Tracheal epithelial cell (primary cell): ENCODE results near the gene VHLL. TPM values are rescaled to one million over a fixed set of nuclear protein-coding genes. Genes with fewer than 3 reads are reported as not detected.

Source experiments
- total RNA-seq: library from RNA; depleted of rRNA; stranded (reverse); fragments of >200 nt; gene quantifications from 2 replicates; pipeline ENCODE4 v1.2.1, GENCODE V29; 2014

VHLL gene
- total RNA-seq, result 0.72 TPM in 1 of 2 replicates, not detected in the other

GRCh38 chr1:156298852-156299357 is at the start of gene VHLL:
VHLL (minus strand) TSS chr1:156299307; CDS start chr1:156299189, 118 bp downstream.

GRCh38 chr1:156338180-156338976 is 39.3 kb upstream of the VHLL start, which contains the start of the genes CCT3 and TSACC:
CCT3 (minus strand) TSS chr1:156338292; CDS start chr1:156338184, 108 bp downstream.
TSACC (plus strand) TSS chr1:156338526; CDS start chr1:156339758, 1,232 bp downstream.

GRCh38 chr1:156295391-156295947 is 3.6 kb downstream of the VHLL start, which contains the start of gene GLMP:
GLMP (minus strand) TSS chr1:156295679; CDS start chr1:156295645, 34 bp downstream.

GRCh38 chr1:156284112-156284511 is 15.0 kb downstream of the VHLL start, which contains the start of gene TMEM79:
TMEM79 (plus strand) TSS chr1:156284325; CDS start chr1:156285227, 902 bp downstream.

GRCh38 chr1:156282479-156283222 is 16.5 kb downstream of the VHLL start, which contains the start of gene SMG5:
SMG5 (minus strand) TSS chr1:156282825; CDS start chr1:156282680, 145 bp downstream.

Other genes starting within 250 kb of the VHLL start
- gene UBQLN4, start 245.5 kb downstream of the VHLL start, total RNA-seq, result 17.6 and 18.3 TPM in 2 replicates
- gene LAMTOR2, start 244.5 kb downstream of the VHLL start, total RNA-seq, result 48.4 and 74.9 TPM in 2 replicates
- 52.2 and 69.4 TPM in 2 replicates for gene RAB25, start 238.1 kb downstream of the VHLL start, total RNA-seq
- gene MEX3A, start 216.8 kb downstream of the VHLL start, total RNA-seq, result 1.9 and 6.5 TPM in 2 replicates
- 687 and 701 TPM in 2 replicates for gene LMNA, start 184.6 kb downstream of the VHLL start, total RNA-seq
- 3.4 TPM in 2 replicates for gene SEMA4A, start 145.7 kb downstream of the VHLL start, total RNA-seq
- 4.8 and 6.8 TPM in 2 replicates for gene SLC25A44, start 105.2 kb downstream of the VHLL start, total RNA-seq
- gene PMF1, start 86.3 kb downstream of the VHLL start, total RNA-seq, result 36.4 and 58.4 TPM in 2 replicates
- gene BGLAP, start 57.1 kb downstream of the VHLL start, total RNA-seq, result 0.24 TPM in 1 of 2 replicates, not detected in the other
- 0.72 TPM in 1 of 2 replicates, not detected in the other for gene PAQR6, start 51.3 kb downstream of the VHLL start, total RNA-seq
- 53.5 and 67.0 TPM in 2 replicates for gene SMG5, start 16.5 kb downstream of the VHLL start, total RNA-seq
- gene TMEM79, start 15.0 kb downstream of the VHLL start, total RNA-seq, result 6.3 and 6.8 TPM in 2 replicates
- 28.9 and 37.7 TPM in 2 replicates for gene GLMP, start 3.6 kb downstream of the VHLL start, total RNA-seq
- gene CCT3, start 39.0 kb upstream of the VHLL start, total RNA-seq, result 414 and 708 TPM in 2 replicates
- not detected in 2 replicates for gene TSACC, start 39.2 kb upstream of the VHLL start, total RNA-seq
- gene RHBG, start 69.9 kb upstream of the VHLL start, total RNA-seq, result not detected in 2 replicates
- 3.0 and 3.6 TPM in 2 replicates for gene MEF2D, start 201.5 kb upstream of the VHLL start, total RNA-seq